Measurements from ENCODE around the gene NPAS2. TPM values are rescaled to one million over a fixed set of nuclear protein-coding genes. Genes with fewer than 3 reads are reported as not detected.

NPAS2 gene
- total RNA-seq (ENCODE audit: low replicate concordance): 0.59 and 39.4 TPM in 2 replicates

DNA sequence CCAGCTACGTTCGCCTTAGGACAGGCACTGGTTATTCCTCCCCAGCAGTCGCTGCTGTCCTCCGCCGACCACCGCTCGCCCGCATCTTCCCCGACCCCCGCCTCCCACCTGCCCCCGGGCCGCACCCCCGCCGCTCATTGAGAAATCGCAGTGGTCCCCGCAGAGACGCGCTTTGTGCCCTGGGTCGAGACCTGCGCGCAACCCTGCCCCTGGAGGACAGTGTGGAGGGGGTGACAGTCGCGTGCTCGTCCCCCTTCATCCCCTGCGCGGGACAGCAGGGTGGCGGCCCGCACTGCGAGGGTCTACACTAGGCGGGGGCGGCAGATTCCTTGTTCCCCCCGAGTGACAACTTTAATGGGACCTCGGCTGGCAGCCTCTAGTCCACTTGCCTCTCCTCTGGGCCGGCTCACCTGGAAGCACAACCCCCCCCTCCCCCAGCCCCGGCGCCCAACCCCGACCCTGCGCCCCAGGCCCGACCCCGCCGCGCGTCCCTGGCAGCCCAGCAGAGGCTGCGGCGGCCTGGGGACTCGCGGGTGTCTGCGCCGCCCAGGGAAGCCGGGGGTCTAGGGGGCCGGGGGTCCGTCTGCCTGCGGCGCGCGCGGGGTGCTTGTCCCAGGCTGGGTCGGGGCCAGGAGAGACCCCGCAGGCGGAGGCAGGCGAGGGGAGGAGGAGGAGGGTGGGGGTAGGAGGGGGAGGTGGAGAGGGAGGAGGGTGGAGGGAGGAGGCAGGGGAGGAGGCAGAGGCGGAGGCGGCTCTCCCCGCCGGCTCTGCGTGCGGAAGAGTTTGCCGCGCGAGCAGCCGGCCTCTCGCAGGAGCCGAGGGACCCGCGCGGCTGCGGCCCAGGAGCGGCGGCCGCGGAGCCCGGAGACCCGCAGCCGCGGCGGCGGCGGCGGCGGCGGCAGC is at the start of gene NPAS2:
TSS of gene NPAS2 (plus strand) at position 770 of the 903 bp plus-strand sequence. CDS start 84,616 bp downstream, outside the sequence.
- Histone ChIP-seq H3K36me3 (no peaks in the 10 kb centered on the region), H4K20me1 (ENCODE audit: low read depth) (peaks cover 9% of the 10 kb centered on the region), H3K79me2 (ENCODE audit: low read depth) (no peaks in the 10 kb centered on the region), H3K9ac (no peak within 1 kb of the TSS), H3K4me2 (peak within 1 kb of the TSS; percentile 92), H3K27me3 (peaks cover 79% of the 10 kb centered on the region), H3K9me3 (ENCODE audit: low read depth) (no peaks in the 10 kb centered on the region), H2AFZ (replicated peaks) (peak within 1 kb of the TSS; percentile 83), H3K27ac (no peak within 1 kb of the TSS), H3F3A (ENCODE audit: low read depth) (peaks cover 15% of the 10 kb centered on the region), H3K4me3 (peak within 1 kb of the TSS; percentile 63), H3K4me1 (peaks cover 20% of the 10 kb centered on the region)
- H3K27ac Mint-ChIP-seq: no peak within 1 kb of the TSS
- peak; percentile 45 for TF ChIP-seq EZH2 (IDR thresholded peaks at IDR 0.05)
- TF ChIP-seq, protein P1, sequence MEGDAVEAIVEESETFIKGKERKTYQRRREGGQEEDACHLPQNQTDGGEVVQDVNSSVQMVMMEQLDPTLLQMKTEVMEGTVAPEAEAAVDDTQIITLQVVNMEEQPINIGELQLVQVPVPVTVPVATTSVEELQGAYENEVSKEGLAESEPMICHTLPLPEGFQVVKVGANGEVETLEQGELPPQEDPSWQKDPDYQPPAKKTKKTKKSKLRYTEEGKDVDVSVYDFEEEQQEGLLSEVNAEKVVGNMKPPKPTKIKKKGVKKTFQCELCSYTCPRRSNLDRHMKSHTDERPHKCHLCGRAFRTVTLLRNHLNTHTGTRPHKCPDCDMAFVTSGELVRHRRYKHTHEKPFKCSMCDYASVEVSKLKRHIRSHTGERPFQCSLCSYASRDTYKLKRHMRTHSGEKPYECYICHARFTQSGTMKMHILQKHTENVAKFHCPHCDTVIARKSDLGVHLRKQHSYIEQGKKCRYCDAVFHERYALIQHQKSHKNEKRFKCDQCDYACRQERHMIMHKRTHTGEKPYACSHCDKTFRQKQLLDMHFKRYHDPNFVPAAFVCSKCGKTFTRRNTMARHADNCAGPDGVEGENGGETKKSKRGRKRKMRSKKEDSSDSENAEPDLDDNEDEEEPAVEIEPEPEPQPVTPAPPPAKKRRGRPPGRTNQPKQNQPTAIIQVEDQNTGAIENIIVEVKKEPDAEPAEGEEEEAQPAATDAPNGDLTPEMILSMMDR (IDR thresholded peaks at IDR 0.05): no peak
- peak; percentile 81 for TF ChIP-seq EZH2phosphoT487 (IDR thresholded peaks at IDR 0.05)
- peak within 1 kb of the TSS; percentile 85 for H3K4me3 Mint-ChIP-seq
- no peaks in the 10 kb centered on the region for H3K36me3 Mint-ChIP-seq
- no peaks in the 10 kb centered on the region for H3K9me3 Mint-ChIP-seq
- peak; percentile 82 for DNase-seq (ENCODE audit: low spot score)
- peaks cover 34% of the 10 kb centered on the region for H3K27me3 Mint-ChIP-seq (ENCODE audit: insufficient read depth, low read depth)
- peaks cover 18% of the 10 kb centered on the region for H3K4me1 Mint-ChIP-seq

DNA sequence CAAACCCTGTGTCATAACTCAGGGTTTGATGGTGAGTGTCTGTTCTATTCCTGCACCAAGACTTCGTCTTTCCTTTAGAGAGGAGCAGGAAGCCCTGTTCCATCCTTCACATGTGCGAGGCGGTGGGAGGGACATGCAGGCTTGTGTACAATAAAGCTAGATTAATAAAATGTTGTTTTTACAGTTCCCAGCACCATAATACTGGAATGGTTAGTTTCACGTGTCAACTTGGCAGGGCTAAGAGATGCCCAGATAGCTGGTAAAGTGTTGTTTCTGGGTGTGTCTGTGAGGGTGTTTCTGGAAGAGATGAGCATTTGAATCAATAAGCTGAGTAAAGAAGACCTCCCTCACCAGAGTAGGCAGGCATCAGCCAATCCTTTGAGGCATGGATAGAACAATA is 48.8 kb upstream of the NPAS2 start:
- no peaks in the 10 kb centered on the region for H3K36me3 ChIP-seq
- no peak overlapping the region for H2AFZ ChIP-seq (replicated peaks)
- Mint-ChIP-seq H3K4me1 (no peaks in the 10 kb centered on the region), H3K36me3 (no peaks in the 10 kb centered on the region), H3K27me3 (ENCODE audit: insufficient read depth, low read depth) (no peaks in the 10 kb centered on the region), H3K27ac (no peak overlapping the region), H3K4me3 (no peak overlapping the region), H3K9me3 (no peaks in the 10 kb centered on the region)
- H3K79me2 ChIP-seq (ENCODE audit: low read depth): no peaks in the 10 kb centered on the region
- TF ChIP-seq, protein P1 (IDR thresholded peaks at IDR 0.05): no peak
- no peak for TF ChIP-seq EZH2 (IDR thresholded peaks at IDR 0.05)
- TF ChIP-seq EZH2phosphoT487 (IDR thresholded peaks at IDR 0.05): no peak
- H4K20me1 ChIP-seq (ENCODE audit: low read depth): no peaks in the 10 kb centered on the region
- H3K9ac ChIP-seq: no peak overlapping the region
- no peak overlapping the region for H3K27ac ChIP-seq
- no peak overlapping the region for H3K4me3 ChIP-seq
- H3K27me3 ChIP-seq: no peaks in the 10 kb centered on the region
- H3K4me2 ChIP-seq: no peak overlapping the region
- no peak for DNase-seq (ENCODE audit: low spot score)
- no peaks in the 10 kb centered on the region for H3F3A ChIP-seq (ENCODE audit: low read depth)
- H3K4me1 ChIP-seq: no peaks in the 10 kb centered on the region
- no peaks in the 10 kb centered on the region for H3K9me3 ChIP-seq (ENCODE audit: low read depth)

DNA sequence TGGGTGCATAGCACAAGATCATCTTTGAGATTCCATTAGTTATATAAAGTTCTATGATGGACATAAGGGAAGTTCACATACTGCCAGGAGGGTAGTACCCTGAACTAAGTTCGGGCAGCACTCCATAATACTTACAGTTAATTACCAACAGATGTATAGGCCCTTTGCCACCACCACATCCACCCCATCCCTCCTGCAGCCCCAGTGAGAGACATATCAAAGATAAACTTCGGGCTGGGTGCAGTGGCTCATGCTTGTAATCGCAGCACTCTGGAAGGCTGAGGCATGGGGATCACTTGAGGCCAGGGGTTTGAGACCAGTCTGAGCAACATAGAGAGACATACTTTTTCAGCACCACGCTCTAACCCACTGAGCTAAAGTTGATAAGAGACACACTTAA is 46.4 kb upstream of the NPAS2 start:
- no peak overlapping the region for H3K27ac ChIP-seq
- TF ChIP-seq EZH2 (IDR thresholded peaks at IDR 0.05) (no peak), EZH2phosphoT487 (IDR thresholded peaks at IDR 0.05) (no peak)
- TF ChIP-seq, protein P1 (IDR thresholded peaks at IDR 0.05): no peak
- no peak overlapping the region for H3K4me3 ChIP-seq
- Mint-ChIP-seq H3K4me1 (no peaks in the 10 kb centered on the region), H3K9me3 (no peaks in the 10 kb centered on the region), H3K36me3 (no peaks in the 10 kb centered on the region), H3K27me3 (ENCODE audit: insufficient read depth, low read depth) (no peaks in the 10 kb centered on the region), H3K27ac (no peak overlapping the region), H3K4me3 (no peak overlapping the region)
- no peaks in the 10 kb centered on the region for H3K4me1 ChIP-seq
- H3K9me3 ChIP-seq (ENCODE audit: low read depth): no peaks in the 10 kb centered on the region
- no peak overlapping the region for H3K9ac ChIP-seq
- no peaks in the 10 kb centered on the region for H3K36me3 ChIP-seq
- no peak for DNase-seq (ENCODE audit: low spot score)
- H3K27me3 ChIP-seq: no peaks in the 10 kb centered on the region
- H3K4me2 ChIP-seq: no peak overlapping the region
- no peaks in the 10 kb centered on the region for H3K79me2 ChIP-seq (ENCODE audit: low read depth)
- no peaks in the 10 kb centered on the region for H4K20me1 ChIP-seq (ENCODE audit: low read depth)
- no peak overlapping the region for H2AFZ ChIP-seq (replicated peaks)
- H3F3A ChIP-seq (ENCODE audit: low read depth): no peaks in the 10 kb centered on the region
